ENCODE results near the gene COL28A1.

- no peak for TF ChIP-seq EZH2 (IDR thresholded peaks at IDR 0.05; ENCODE audit: borderline replicate concordance, low read depth, low read length, severe bottlenecking)
- no peak for TF ChIP-seq CTCF (IDR thresholded peaks at IDR 0.05; ENCODE audit: borderline replicate concordance, extremely low read depth, low read length, poor library complexity, severe bottlenecking)
Measured at GRCh38 chr7:7539152-7539551, 3.5 kb upstream of the COL28A1 start.
